Common myeloid progenitor, CD34-positive (primary cell): Measurements from ENCODE around the gene CREBZF. TPM values are rescaled to one million over a fixed set of nuclear protein-coding genes. Genes with fewer than 3 reads are reported as not detected.

Experiments used
- CTCF ChIA-PET: fragments of 350-600 bp; sonication (Branson Sonifier 250); formaldehyde crosslinking; loops from one replicate; lab custom pipeline; 2021; ENCODE audit warnings: antibody characterized with exemption; lab: Charles Lee
- POLR2A ChIA-PET: fragments of 350-600 bp; sonication (Branson Sonifier 250); formaldehyde crosslinking; loops from one replicate; lab custom pipeline; 2021; ENCODE audit warnings: antibody characterized with exemption; lab: Charles Lee
- DNase-seq, 3 donors: peaks; one replicate each; pipeline versions ENCODE4 v3.0.0 to v3.0.0-alpha.2; 2013
- H3K27ac ChIP-seq, 2 experiments: 1 replicate in 1 of 2; 2 replicates in 1 of 2; pipeline ENCODE4 v1.7.0; 2013; ENCODE audit warnings: inconsistent platforms in 2 of 2, low read length in 2 of 2, mild to moderate bottlenecking in 2 of 2, low read depth in 1 of 2, moderate library complexity in 1 of 2; ENCODE audit not compliant: severe bottlenecking in 2 of 2, insufficient read depth in 1 of 2, poor library complexity in 1 of 2
- H3K27me3 ChIP-seq, 5 experiments: replicated peaks in 2 of 5; 1 replicate in 3 of 5; 2 replicates in 2 of 5; pipeline versions ENCODE4 v1.6.1 to v1.7.0; 2013; ENCODE audit warnings: low read length in 4 of 5, mild to moderate bottlenecking in 2 of 5, moderate library complexity in 2 of 5, inconsistent platforms in 1 of 5; ENCODE audit not compliant: insufficient read depth in 5 of 5, control insufficient read depth in 4 of 5
- H3K36me3 ChIP-seq, 4 experiments: 1 replicate in 2 of 4; 2 replicates in 2 of 4; pipeline versions ENCODE4 v1.6.1 to v1.7.0; 2013; ENCODE audit warnings: low read length in 3 of 4, control low read depth in 1 of 4, mild to moderate bottlenecking in 1 of 4; ENCODE audit not compliant: control insufficient read depth in 4 of 4, insufficient read depth in 4 of 4
- H3K4me1 ChIP-seq, 4 experiments: 1 replicate in 3 of 4; 2 replicates in 1 of 4; pipeline versions ENCODE4 v1.6.1 to v1.7.1; 2013; ENCODE audit warnings: low read length in 3 of 4, mild to moderate bottlenecking in 3 of 4, control low read depth in 1 of 4, inconsistent platforms in 1 of 4, moderate library complexity in 1 of 4; ENCODE audit not compliant: control insufficient read depth in 4 of 4, insufficient read depth in 4 of 4; ENCODE audit errors: control extremely low read depth in 1 of 4
- H3K4me3 ChIP-seq, 7 experiments: 1 replicate in 4 of 7; 2 replicates in 3 of 7; pipeline versions ENCODE4 v1.5.1 to v1.7.0; 2013; ENCODE audit warnings: mild to moderate bottlenecking in 7 of 7, low read length in 6 of 7, moderate library complexity in 6 of 7, inconsistent platforms in 2 of 7, low read depth in 2 of 7, control low read depth in 1 of 7; ENCODE audit not compliant: insufficient read depth in 4 of 7, control insufficient read depth in 1 of 7; ENCODE audit errors: extremely low read depth in 1 of 7
- H3K9me3 ChIP-seq, 5 experiments: 1 replicate in 4 of 5; 2 replicates in 1 of 5; pipeline versions ENCODE4 v1.6.1 to v1.7.1; 2013; ENCODE audit warnings: low read length in 4 of 5, mild to moderate bottlenecking in 2 of 5, inconsistent platforms in 1 of 5, low read depth in 1 of 5, moderate library complexity in 1 of 5; ENCODE audit not compliant: control insufficient read depth in 4 of 5, insufficient read depth in 2 of 5; ENCODE audit errors: control extremely low read depth in 1 of 5
- WGBS: methylation state at CpG from one replicate; pipeline ENCODE4 v1.1.5; 2013; ENCODE audit not compliant: insufficient coverage; 5-methylcytosine and 5-hydroxymethylcytosine counted together
- polyA plus RNA-seq: library from polyadenylated mRNA; unstranded; fragments of 120-200 nt; gene quantifications from one replicate; pipeline ENCODE4 v1.2.1, GENCODE V29; 2013

Gene CREBZF, protein sequence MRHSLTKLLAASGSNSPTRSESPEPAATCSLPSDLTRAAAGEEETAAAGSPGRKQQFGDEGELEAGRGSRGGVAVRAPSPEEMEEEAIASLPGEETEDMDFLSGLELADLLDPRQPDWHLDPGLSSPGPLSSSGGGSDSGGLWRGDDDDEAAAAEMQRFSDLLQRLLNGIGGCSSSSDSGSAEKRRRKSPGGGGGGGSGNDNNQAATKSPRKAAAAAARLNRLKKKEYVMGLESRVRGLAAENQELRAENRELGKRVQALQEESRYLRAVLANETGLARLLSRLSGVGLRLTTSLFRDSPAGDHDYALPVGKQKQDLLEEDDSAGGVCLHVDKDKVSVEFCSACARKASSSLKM
- 69.4 TPM for polyA plus RNA-seq

DNA sequence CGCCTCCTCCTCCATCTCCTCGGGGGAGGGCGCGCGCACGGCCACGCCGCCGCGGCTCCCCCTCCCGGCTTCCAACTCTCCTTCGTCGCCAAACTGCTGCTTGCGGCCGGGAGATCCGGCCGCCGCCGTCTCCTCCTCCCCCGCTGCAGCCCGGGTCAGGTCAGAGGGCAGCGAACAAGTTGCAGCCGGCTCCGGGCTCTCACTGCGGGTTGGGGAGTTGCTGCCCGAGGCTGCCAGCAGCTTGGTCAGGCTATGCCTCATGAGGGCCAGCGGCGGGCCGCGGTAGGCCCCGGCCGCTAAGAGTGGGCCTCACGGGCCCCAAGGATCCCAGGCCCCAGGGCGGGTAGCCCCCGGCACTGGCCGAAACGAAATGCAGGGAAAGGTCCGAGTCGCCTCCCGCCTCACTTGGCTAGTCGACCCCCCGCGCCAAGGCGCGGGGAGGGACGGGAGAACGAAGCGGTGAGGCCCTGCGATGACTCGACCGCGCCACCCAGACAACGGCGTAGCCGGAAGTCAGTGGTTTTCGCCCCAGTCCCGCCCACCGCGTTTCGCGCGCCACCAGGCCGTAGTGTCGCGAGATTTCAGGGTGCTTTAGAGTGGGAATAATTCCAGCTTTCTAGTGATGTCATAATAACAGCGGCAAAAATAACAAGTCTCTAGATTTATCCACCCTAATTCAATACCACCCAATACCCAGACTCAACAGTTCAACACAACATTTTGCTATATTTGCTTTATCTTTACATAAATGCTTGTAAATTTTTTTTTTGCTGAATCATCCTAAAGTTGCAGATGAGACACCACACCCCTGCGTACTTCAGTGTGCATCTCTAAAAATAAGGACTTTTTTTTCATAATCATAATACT is at the start of gene CREBZF:
TSS of gene CREBZF (minus strand) at position 515 of the 867 bp plus-strand sequence. CDS start at position 261, 254 bp downstream.
- no peaks in the 10 kb centered on the region for H3K27me3 ChIP-seq
- peak; percentile 93 to 97 (median 96) for DNase-seq
- CTCF ChIA-PET = interaction anchor here (0.9 to 1.7 kb wide), 6 partner anchors 11 to 27 kb away, joined by 3 to 10 read pairs (median 3); no protein-coding TSS in a partner anchor
- 0% methylated on average over 54 of the region's 67 CpGs for WGBS
- H3K27ac ChIP-seq = peak within 1 kb of the TSS; percentile 93 to 98
- peaks cover 2 to 16% (median 4%) of the 10 kb centered on the region in 4 experiments for H3K36me3 ChIP-seq
- H3K4me1 ChIP-seq = peaks cover 10 to 33% (median 25%) of the 10 kb centered on the region in 4 experiments
- POLR2A ChIA-PET = interaction anchor here (0.5 to 0.9 kb wide), 4 partner anchors 15 to 37 kb away, joined by 3 to 5 read pairs (median 3); partner anchors contain the start of gene TMEM126B
- peak within 1 kb of the TSS; percentile 85 to 99 (median 95) for H3K4me3 ChIP-seq
- H3K9me3 ChIP-seq = no peaks in the 10 kb centered on the region

DNA sequence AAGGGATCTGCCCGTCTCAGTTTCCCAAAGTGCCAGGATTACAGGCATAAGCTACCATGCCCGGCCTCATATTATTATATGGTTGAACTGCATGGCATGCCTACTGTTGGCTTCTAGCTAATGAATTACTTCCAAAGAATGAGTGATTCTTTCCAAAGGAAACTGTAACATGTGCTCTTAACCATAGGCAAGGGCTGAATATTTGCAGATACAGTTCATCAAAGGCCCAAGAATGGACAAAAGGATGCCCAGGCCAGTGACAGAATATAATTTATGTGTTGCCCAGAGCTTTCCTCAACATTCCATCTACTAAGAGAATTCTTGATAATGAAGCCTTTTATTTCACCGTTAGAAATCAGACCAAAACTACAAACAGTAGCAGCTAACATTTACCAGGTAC is 48.0 kb upstream of the CREBZF start:
- POLR2A ChIA-PET = no interaction called here
- Histone ChIP-seq H3K9me3 (no peaks in the 10 kb centered on the region), H3K27ac (no peak overlapping the region), H3K4me3 (no peak overlapping the region), H3K4me1 (no peaks in the 10 kb centered on the region), H3K36me3 (no peaks in the 10 kb centered on the region), H3K27me3 (no peaks in the 10 kb centered on the region)
- no peak for DNase-seq
- CTCF ChIA-PET = interaction anchor here (1.0 to 1.2 kb wide), 3 partner anchors 8 to 18 kb away, joined by 3 to 6 read pairs (median 5); no protein-coding TSS in a partner anchor
- 100% methylated on average over 3 of the region's 3 CpGs for WGBS

DNA sequence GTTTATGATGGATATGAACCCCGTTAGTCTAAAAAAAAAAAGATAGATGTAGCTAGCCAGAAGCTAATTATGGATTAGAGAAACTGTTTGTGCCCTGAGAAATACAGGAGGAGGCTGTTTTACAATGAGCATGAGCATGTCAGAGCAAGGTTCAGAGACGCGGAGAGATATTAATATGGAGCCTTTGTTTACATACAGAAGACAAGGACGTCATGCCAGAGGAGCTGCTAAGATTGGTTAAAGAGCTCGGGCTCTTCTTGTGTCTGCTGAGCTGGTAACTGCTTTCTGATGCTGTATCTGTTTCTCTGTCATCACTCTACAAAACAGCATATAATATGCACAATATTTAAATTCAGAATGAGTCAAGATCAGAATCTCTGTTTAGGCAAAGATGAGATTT is 46.0 kb upstream of the CREBZF start:
- WGBS = 96% methylated on average over 5 of the region's 5 CpGs
- Histone ChIP-seq H3K27ac (no peak overlapping the region), H3K4me3 (no peak overlapping the region), H3K27me3 (no peaks in the 10 kb centered on the region), H3K9me3 (no peaks in the 10 kb centered on the region), H3K36me3 (no peaks in the 10 kb centered on the region), H3K4me1 (no peaks in the 10 kb centered on the region)
- POLR2A ChIA-PET = no interaction called here
- no peak for DNase-seq
- CTCF ChIA-PET = no interaction called here

DNA sequence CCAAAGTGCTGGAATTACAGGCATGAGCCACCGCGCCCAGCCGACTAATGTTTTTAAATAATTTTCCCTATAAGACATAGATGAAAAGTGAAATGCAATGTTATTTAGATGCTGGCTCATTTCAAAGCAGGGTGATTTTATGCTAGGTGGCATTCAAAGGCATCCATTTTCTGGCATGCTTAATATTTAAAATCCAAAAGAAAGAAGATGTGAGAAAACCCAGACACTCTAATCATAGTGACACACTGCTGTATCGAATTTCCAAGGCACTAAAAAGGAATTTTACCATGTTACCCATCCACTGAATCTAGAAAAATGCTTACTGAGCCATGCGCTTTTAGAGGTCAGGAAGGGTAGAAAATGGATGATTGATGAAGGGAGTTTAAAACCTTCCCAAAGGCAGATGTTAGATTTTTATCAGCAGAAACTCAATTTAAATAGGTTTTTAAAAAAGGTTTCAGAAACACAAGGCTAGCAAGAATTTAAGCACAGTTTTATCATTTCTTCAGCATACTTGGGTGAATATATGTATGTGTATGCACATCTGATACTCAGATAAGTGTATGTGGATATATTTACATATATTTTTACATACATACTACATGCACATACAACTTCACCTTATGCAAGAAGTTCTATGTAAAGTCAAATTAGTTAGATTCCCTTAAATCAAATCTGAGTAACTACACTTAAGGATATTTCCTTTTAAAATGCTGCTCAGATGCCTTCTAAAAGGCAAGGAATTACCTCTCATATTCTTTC is 45.2 kb upstream of the CREBZF start:
- CTCF ChIA-PET = no interaction called here

GRCh38 chr11:85705800-85706199 is 40.9 kb upstream of the CREBZF start:
- POLR2A ChIA-PET = no interaction called here
- Histone ChIP-seq H3K27ac (no peak overlapping the region), H3K4me1 (peaks cover 0 to under 1% (median 0%) of the 10 kb centered on the region in 4 experiments), H3K9me3 (no peaks in the 10 kb centered on the region), H3K27me3 (no peaks in the 10 kb centered on the region), H3K4me3 (no peak overlapping the region), H3K36me3 (no peaks in the 10 kb centered on the region)
- no peak for DNase-seq
- CTCF ChIA-PET = interaction anchor here (1.5 kb wide), 1 partner anchor 8 kb away, joined by 5 read pairs; no protein-coding TSS in a partner anchor

More for the DNA sequence above, 45.2 kb upstream of the CREBZF start:
- Histone ChIP-seq H3K4me1 (no peaks in the 10 kb centered on the region), H3K27ac (no peak overlapping the region), H3K27me3 (no peaks in the 10 kb centered on the region), H3K4me3 (no peak overlapping the region), H3K9me3 (no peaks in the 10 kb centered on the region), H3K36me3 (no peaks in the 10 kb centered on the region)
- no CpG with 5 or more reads among the region's 5 CpGs for WGBS
- no peak for DNase-seq
- POLR2A ChIA-PET = no interaction called here

GRCh38 chr11:85704967-85705366 is 40.0 kb upstream of the CREBZF start:
- no peak for DNase-seq
- no peak overlapping the region for H3K4me3 ChIP-seq
- H3K36me3 ChIP-seq = no peaks in the 10 kb centered on the region
- WGBS = 80% methylated on average over 1 of the region's 3 CpGs
- no peaks in the 10 kb centered on the region for H3K27me3 ChIP-seq
- no peak overlapping the region for H3K27ac ChIP-seq
- peaks cover 4 to 8% (median 7%) of the 10 kb centered on the region in 4 experiments for H3K4me1 ChIP-seq
- H3K9me3 ChIP-seq = no peaks in the 10 kb centered on the region
- ChIA-PET POLR2A (no interaction called here), CTCF (interaction anchor here (1.5 kb wide), 1 partner anchor 9 kb away, joined by 5 read pairs; no protein-coding TSS in a partner anchor)
